B cell (primary cell): ENCODE results near the gene PEX16.

ENCODE experiments used
- EZH2 ChIP-seq: IDR thresholded peaks from 2 replicates; pipeline ENCODE4 v1.6.1; 2012; ENCODE audit warnings: borderline replicate concordance, low read depth, mild to moderate bottlenecking, moderate library complexity, low read length; ENCODE audit not compliant: insufficient read depth, poor library complexity, severe bottlenecking
- TF ChIP-seq, protein P1 (sequence below): fragments of 200-600 bp; IDR thresholded peaks from one replicate; pipeline ENCODE4 v1.8.0; 2022; ENCODE audit warnings: antibody characterized with exemption, mild to moderate bottlenecking

DNA sequence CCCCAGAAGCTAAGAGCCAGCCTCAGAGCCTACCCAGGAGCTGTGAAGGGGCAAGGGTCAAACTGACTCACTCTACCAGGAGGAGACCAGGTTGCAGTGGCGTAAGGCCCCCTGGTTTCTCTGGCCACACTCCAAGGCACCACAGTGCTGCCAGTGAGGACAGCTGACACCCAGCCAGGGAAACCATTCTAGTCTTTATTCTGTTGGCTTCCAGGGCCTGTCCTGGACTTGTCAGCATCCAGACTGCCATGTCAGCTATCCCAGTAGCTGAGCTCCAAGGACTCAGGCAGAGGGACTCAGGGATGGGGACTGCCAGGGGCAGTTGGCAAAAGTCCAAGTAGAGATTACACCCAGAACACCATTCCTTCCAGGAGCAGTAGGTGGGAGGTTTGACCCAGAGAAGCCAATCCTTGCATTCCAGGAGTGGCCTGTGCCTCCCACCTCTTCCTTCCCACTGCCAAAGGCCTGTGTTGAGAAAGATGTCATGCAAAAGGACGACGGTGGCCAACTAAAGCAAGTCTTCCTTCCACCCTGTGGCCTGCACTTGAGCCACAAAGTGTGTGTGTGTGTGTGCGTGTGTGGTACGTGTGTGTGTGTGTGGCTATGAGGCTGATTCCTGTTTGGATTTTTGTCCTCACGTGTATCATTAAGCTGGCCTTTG lies 35.8 kb downstream of the PEX16 start:
- TF ChIP-seq, protein P1, sequence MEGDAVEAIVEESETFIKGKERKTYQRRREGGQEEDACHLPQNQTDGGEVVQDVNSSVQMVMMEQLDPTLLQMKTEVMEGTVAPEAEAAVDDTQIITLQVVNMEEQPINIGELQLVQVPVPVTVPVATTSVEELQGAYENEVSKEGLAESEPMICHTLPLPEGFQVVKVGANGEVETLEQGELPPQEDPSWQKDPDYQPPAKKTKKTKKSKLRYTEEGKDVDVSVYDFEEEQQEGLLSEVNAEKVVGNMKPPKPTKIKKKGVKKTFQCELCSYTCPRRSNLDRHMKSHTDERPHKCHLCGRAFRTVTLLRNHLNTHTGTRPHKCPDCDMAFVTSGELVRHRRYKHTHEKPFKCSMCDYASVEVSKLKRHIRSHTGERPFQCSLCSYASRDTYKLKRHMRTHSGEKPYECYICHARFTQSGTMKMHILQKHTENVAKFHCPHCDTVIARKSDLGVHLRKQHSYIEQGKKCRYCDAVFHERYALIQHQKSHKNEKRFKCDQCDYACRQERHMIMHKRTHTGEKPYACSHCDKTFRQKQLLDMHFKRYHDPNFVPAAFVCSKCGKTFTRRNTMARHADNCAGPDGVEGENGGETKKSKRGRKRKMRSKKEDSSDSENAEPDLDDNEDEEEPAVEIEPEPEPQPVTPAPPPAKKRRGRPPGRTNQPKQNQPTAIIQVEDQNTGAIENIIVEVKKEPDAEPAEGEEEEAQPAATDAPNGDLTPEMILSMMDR, result no peak
- no peak for TF ChIP-seq EZH2
